Testis (tissue), 2 donors: ENCODE measurements around the gene PGBD1.

Experiments used
- CTCF ChIP-seq, 3 experiments: fragments of 450-650 bp in 2 of 3; fragments of 200-600 bp in 1 of 3; sonication (generic) in 1 of 3; IDR thresholded peaks; one replicate each; pipeline ENCODE4 v1.5.1; 2016 to 2019; ENCODE audit warnings: antibody characterized with exemption in 3 of 3, mild to moderate bottlenecking in 2 of 3, moderate library complexity in 1 of 3
- POLR2A ChIP-seq: fragments of 450-650 bp; IDR thresholded peaks from one replicate; pipeline ENCODE4 v1.6.1; 2017; ENCODE audit warnings: antibody characterized with exemption, mild to moderate bottlenecking, moderate library complexity

- TF ChIP-seq CTCF (IDR thresholded peaks at IDR 0.05) (no peak), POLR2A (no peak)
These were observed 65.7 kb downstream of the PGBD1 start for GRCh38 chr6:28347119-28347518.
